Right atrium auricular region (tissue), 2 donors: ENCODE results near the gene USP17L29. TPM values are rescaled to one million over a fixed set of nuclear protein-coding genes. Genes with fewer than 3 reads are reported as not detected.
A peak's percentile ranks its signal among the peaks of the same experiment; 100 is the strongest.
"Not testable (repeated sequence)": the region's sequence is repeated elsewhere in the genome, so short reads cannot be mapped to it uniquely, and the experiment has no call there.

Source experiments
- DNase-seq: peaks from one replicate; pipeline ENCODE4 v3.0.0-alpha.2; 2019; ENCODE audit warnings: low spot score
- H3K27ac ChIP-seq, 2 donors: fragments of 200-600 bp; sonication (generic); 1 replicate in 1 of 2; 2 replicates in 1 of 2; pipeline ENCODE4 v1.5.1; 2016 to 2019
- H3K27me3 ChIP-seq, 2 donors: fragments of 200-600 bp; sonication (generic); one replicate each; pipeline versions ENCODE4 v1.5.1 to v1.6.0; 2017 to 2019
- H3K36me3 ChIP-seq: fragments of 200-600 bp; sonication (generic); one replicate; pipeline ENCODE4 v1.5.1; 2016
- H3K4me1 ChIP-seq, 2 donors: fragments of 200-600 bp; sonication (generic); one replicate each; pipeline versions ENCODE4 v1.5.1 to v1.6.0; 2017 to 2019
- H3K4me3 ChIP-seq, 2 donors: fragments of 200-600 bp; sonication (generic); 1 replicate in 1 of 2; 2 replicates in 1 of 2; pipeline ENCODE4 v1.5.1; 2017 to 2019; ENCODE audit warnings: mild to moderate bottlenecking in 1 of 2, moderate library complexity in 1 of 2
- H3K9me3 ChIP-seq, 2 donors: fragments of 200-600 bp; sonication (generic); one replicate each; pipeline ENCODE4 v1.5.1; 2019
- CTCF ChIP-seq, 2 donors: fragments of 200-600 bp; sonication (generic); IDR thresholded peaks; one replicate each; pipeline ENCODE4 v1.5.1; 2019; ENCODE audit warnings: antibody characterized with exemption in 2 of 2
- total RNA-seq, 2 donors: library from RNA; depleted of rRNA; stranded (reverse); fragments of >200 nt; gene quantifications; one replicate each; pipeline ENCODE4 v1.1.0, GENCODE V29; 2016

Gene USP17L29
- total RNA-seq, 2 donors from 2014 or later, result not detected

- H3K27ac ChIP-seq, H3K36me3 ChIP-seq, H3K27me3 ChIP-seq, H3K4me1 ChIP-seq, H3K9me3 ChIP-seq: not testable (repeated sequence)
- peak overlapping the region; percentile 20 to 50 for H3K4me3 ChIP-seq
- peak; percentile 31 to 78 for TF ChIP-seq CTCF (IDR thresholded peaks at IDR 0.05)
- peak; percentile 62 for DNase-seq
Observed at GRCh38 chr4:9381012-9381534, 27.6 kb downstream of the USP17L29 start.

DNA sequence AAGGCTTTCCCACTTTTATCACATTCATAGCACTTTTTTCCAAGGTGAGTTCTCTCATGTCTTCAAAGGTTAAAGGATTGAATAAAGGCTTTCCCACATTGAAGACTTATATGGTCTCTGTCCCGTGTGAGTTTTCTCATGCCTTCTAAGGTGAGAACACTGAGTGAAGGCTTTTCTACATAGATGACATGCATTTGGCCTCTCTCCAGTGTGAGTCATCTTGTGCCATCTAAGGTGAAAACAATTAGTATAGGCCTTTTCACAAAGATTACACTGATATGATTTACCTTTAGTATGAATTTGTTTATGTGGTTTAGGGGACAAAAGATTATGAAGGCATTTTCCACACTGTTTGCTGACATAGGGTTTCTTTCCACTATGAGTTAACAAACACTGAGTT, 30.7 kb downstream of the USP17L29 start:
- H3K9me3 ChIP-seq, result no peaks in the 10 kb centered on the region
- no peak for TF ChIP-seq CTCF (IDR thresholded peaks at IDR 0.05)
- no peaks in the 10 kb centered on the region for H3K4me1 ChIP-seq
- no peak overlapping the region for H3K27ac ChIP-seq
- H3K27me3 ChIP-seq, result no peaks in the 10 kb centered on the region
- H3K4me3 ChIP-seq, result no peak overlapping the region
- H3K36me3 ChIP-seq, result no peaks in the 10 kb centered on the region
- DNase-seq, result no peak

DNA sequence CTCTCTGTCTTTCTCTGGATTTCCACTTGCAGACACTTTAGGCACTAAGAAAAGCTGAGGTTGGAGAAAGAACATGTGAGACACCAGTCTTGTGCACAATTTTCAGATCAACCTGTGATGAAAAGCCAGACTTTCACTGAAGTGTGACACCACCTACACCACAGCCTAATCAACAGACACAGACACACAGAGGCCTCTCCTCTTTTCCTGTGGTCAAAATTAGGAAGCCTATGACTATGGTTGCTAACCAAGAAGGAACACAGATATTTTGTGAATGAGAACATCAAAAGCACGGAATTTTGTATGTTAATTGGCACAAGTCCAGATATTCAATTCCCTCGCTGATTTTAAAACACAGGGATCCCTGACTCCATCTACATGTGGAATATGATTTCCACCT, 35.6 kb downstream of the USP17L29 start:
- not testable (repeated sequence) for H3K36me3 ChIP-seq, DNase-seq, H3K27me3 ChIP-seq, H3K4me1 ChIP-seq, H3K9me3 ChIP-seq, H3K27ac ChIP-seq, H3K4me3 ChIP-seq

Other genes with a start within 250 kb of the USP17L29 start
- not detected for gene FAM90A26, start 183.2 kb upstream of the USP17L29 start, total RNA-seq
- not detected for gene USP17L10, start 143.0 kb upstream of the USP17L29 start, total RNA-seq
- gene USP17L11, start 138.2 kb upstream of the USP17L29 start, total RNA-seq, result not detected
- not detected for gene USP17L12, start 133.5 kb upstream of the USP17L29 start, total RNA-seq
- not detected for gene USP17L13, start 128.7 kb upstream of the USP17L29 start, total RNA-seq
- not detected for gene USP17L15, start 119.3 kb upstream of the USP17L29 start, total RNA-seq
- gene USP17L17, start 109.8 kb upstream of the USP17L29 start, total RNA-seq, result not detected
- gene USP17L18, start 105.0 kb upstream of the USP17L29 start, total RNA-seq, result not detected
- gene USP17L19, start 100.3 kb upstream of the USP17L29 start, total RNA-seq, result not detected
- gene USP17L20, start 95.5 kb upstream of the USP17L29 start, total RNA-seq, result not detected
- not detected for gene USP17L21, start 90.8 kb upstream of the USP17L29 start, total RNA-seq
- gene USP17L22, start 86.0 kb upstream of the USP17L29 start, total RNA-seq, result not detected
- gene USP17L24, start 28.5 kb upstream of the USP17L29 start, total RNA-seq, result not detected
- not detected for gene USP17L25, start 23.7 kb upstream of the USP17L29 start, total RNA-seq
- gene USP17L26, start 19.0 kb upstream of the USP17L29 start, total RNA-seq, result not detected
- gene USP17L5, start 14.2 kb upstream of the USP17L29 start, total RNA-seq, result not detected
- not detected for gene USP17L27, start 9.5 kb upstream of the USP17L29 start, total RNA-seq
- not detected for gene USP17L28, start 4.7 kb upstream of the USP17L29 start, total RNA-seq
- not detected for gene USP17L30, start 9.5 kb downstream of the USP17L29 start, total RNA-seq
- not detected for gene DEFB131A, start 90.8 kb downstream of the USP17L29 start, total RNA-seq